GM19025 (cell line): ENCODE measurements around the gene CEP83.
A peak's percentile ranks its signal among the peaks of the same experiment; 100 is the strongest.

Experiments
- ATAC-seq: cut with Tn5 transposase; IDR thresholded peaks from one replicate; pipeline ENCODE4 v1.9.1; 2021; ENCODE audit warnings: mild to moderate bottlenecking, low read depth, moderate library complexity; ENCODE audit not compliant: unreplicated experiment

CEP83 gene

GRCh38 chr12:94276725-94277124 lies 182.9 kb downstream of the CEP83 start:
- no peak for ATAC-seq

GRCh38 chr12:94273272-94273671 lies 186.4 kb downstream of the CEP83 start:
- no peak for ATAC-seq

GRCh38 chr12:94272280-94272679 lies 187.4 kb downstream of the CEP83 start:
- no peak for ATAC-seq

GRCh38 chr12:94271351-94271750 lies 188.3 kb downstream of the CEP83 start:
- no peak for ATAC-seq

- ATAC-seq: no peak
These were observed 190.2 kb downstream of the CEP83 start for GRCh38 chr12:94269316-94269999.

GRCh38 chr12:94267921-94268471 lies 191.7 kb downstream of the CEP83 start:
- no peak for ATAC-seq

- ATAC-seq: no peak
These were observed 192.2 kb downstream of the CEP83 start for GRCh38 chr12:94267537-94267872.

GRCh38 chr12:94266796-94267536 lies 192.7 kb downstream of the CEP83 start:
- ATAC-seq: no peak

- ATAC-seq: no peak
These were observed 193.5 kb downstream of the CEP83 start for GRCh38 chr12:94265966-94266745.

- ATAC-seq: no peak
These were observed 194.1 kb downstream of the CEP83 start for GRCh38 chr12:94265539-94265938.

- no peak for ATAC-seq
These were observed 194.8 kb downstream of the CEP83 start for GRCh38 chr12:94264736-94265485.

- ATAC-seq: no peak
These were observed 195.6 kb downstream of the CEP83 start for GRCh38 chr12:94263905-94264561.

GRCh38 chr12:94263011-94263811 lies 196.5 kb downstream of the CEP83 start:
- peak; percentile 28 for ATAC-seq

- ATAC-seq: peak; percentile 44
These were observed 197.2 kb downstream of the CEP83 start for GRCh38 chr12:94262228-94263010.

GRCh38 chr12:94261786-94262185 lies 197.9 kb downstream of the CEP83 start:
- ATAC-seq: no peak

- no peak for ATAC-seq
These were observed 198.5 kb downstream of the CEP83 start for GRCh38 chr12:94261119-94261518.

- no peak for ATAC-seq
These were observed 198.9 kb downstream of the CEP83 start for GRCh38 chr12:94260717-94261116.

GRCh38 chr12:94260017-94260416 lies 199.7 kb downstream of the CEP83 start:
- ATAC-seq: no peak
